Purkinje cell (primary cell): Measurements from ENCODE around the gene ZNF367. TPM values are rescaled to one million over a fixed set of nuclear protein-coding genes. Genes with fewer than 3 reads are reported as not detected.

Source experiments
- polyA plus RNA-seq: library from polyadenylated mRNA; unstranded; fragments of >200 nt; fragmentation: Nextera tagmentation; gene quantifications from 2 replicates; pipeline ENCODE4 v1.2.1, GENCODE V29; 2014

ZNF367 gene
- polyA plus RNA-seq, result 1.4 and 2.1 TPM in 2 replicates

GRCh38 chr9:96418083-96418919 lies at the start of gene ZNF367:
Gene ZNF367, minus strand, starts transcription at chr9:96418370. Its CDS starts 338 bp downstream, at chr9:96418032.

GRCh38 chr9:96449845-96450612 lies 31.9 kb upstream of the ZNF367 start, which contains the start of gene HABP4:
Gene HABP4, plus strand, starts transcription at chr9:96450169. Its CDS starts 111 bp downstream, at chr9:96450280.

GRCh38 chr9:96383165-96383942 lies 34.8 kb downstream of the ZNF367 start, which contains the start of gene SLC35D2:
Gene SLC35D2, minus strand, starts transcription at chr9:96383711. Its CDS starts 77 bp downstream, at chr9:96383634.

Other genes with a start within 250 kb of the ZNF367 start
- gene HSD17B3, start 116.2 kb downstream of the ZNF367 start, polyA plus RNA-seq, result not detected in 2 replicates
- gene SLC35D2, start 34.7 kb downstream of the ZNF367 start, polyA plus RNA-seq, result 2.2 and 3.8 TPM in 2 replicates
- gene HABP4, start 31.8 kb upstream of the ZNF367 start, polyA plus RNA-seq, result 43.1 and 43.4 TPM in 2 replicates
- gene CDC14B, start 201.5 kb upstream of the ZNF367 start, polyA plus RNA-seq, result 0.98 and 4.8 TPM in 2 replicates
- gene PRXL2C, start 236.9 kb upstream of the ZNF367 start, polyA plus RNA-seq, result 3.0 and 5.2 TPM in 2 replicates